NCI-H748 (cell line): Measurements from ENCODE around the gene RPL7A.

Experiments
- DNase-seq: peaks from one replicate; lab custom pipeline; 2025; ENCODE audit not compliant: unreplicated experiment; lab: John Stamatoyannopoulos, UW

RPL7A gene

GRCh38 chr9:133347515-133347984 lies 468 bp upstream of the RPL7A start:
- DNase-seq = peak; percentile 66

GRCh38 chr9:133348718-133349573 lies 928 bp downstream of the RPL7A start:
- no peak for DNase-seq

DNA sequence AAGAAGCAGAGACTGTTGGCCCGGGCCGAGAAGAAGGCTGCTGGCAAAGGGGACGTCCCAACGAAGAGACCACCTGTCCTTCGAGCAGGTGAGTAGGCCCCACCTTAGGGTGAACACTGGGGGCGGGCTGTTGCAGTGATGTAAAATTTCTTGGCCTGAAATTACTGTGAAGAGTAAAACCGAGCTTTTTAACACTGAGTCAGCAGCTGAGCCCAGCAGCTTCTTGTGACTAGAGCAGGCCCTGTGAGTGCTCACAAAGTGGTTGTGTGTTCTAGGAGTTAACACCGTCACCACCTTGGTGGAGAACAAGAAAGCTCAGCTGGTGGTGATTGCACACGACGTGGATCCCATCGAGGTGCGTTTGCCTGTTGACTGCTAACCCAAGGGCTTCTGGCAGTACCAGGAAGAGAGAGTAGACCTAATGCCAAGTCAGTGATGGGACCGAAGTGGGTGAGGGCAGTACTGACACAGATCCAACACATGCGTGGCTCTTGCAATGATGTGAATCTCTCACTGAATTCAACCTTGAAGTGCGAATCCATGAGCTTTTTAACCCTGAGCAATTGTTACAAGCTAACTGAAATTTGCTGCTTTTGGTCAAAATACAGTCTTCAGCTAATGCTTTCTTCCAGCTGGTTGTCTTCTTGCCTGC lies 2.1 kb downstream of the RPL7A start:
- DNase-seq = no peak

GRCh38 chr9:133351526-133351907 lies 3.5 kb downstream of the RPL7A start:
- DNase-seq = no peak

- DNase-seq = peak; percentile 55
These were observed 4.1 kb downstream of the RPL7A start for GRCh38 chr9:133351908-133352634.

DNA sequence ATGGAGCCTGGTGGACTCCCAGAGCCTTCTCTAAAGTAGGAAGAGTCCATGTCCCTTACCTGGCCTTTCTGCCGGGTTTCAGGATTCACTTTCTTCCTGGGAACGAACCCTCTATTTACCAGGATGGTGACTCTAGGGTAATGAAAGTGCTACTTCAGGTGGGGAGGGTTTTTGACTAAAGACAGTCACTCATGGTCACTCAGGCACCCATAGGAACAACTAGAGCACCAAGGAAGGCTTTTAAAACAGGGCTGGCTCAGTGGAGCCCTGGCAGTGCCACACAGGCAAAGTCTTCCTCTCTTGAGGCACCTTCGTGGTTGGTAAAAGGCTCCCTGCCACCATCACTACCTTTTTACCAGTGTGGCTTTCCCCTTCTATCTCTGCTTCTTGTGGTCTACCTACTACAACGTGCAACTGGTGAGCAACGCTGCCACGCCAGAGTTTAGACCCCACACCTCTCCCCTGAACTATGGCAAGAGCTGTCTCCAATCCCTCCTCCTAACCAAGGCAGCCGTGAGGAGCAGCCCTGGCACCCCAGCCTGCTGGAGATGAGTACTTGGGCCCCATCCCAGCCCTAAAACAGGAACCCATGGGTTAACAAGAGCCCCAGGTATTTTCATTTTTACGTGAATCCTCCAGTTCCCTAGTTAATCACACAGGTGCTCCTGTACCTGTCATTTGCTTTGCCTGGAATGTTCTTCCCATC lies 4.8 kb downstream of the RPL7A start:
- DNase-seq = no peak

- no peak for DNase-seq
These were observed 5.5 kb downstream of the RPL7A start for GRCh38 chr9:133353548-133353947.

DNA sequence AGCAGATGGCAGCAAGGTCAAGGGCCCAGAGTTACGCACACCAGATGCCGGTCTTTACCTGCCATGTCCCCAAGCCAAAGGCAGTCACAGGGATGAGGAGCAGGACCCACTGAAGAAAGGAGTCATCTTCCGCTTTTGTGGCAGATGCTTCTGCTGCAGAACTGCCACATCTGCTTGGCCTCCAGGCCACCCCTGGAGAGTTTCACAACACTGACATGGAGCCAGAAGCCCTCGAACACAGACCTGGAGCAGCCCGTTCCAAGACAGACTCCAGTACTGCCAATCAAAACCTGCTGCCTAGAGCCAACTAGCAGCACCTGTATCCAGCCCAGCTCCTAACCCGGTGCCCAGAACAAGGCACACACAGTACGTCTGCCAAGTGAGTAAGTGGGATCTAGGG lies 6.7 kb downstream of the RPL7A start:
- DNase-seq = no peak

- peak; percentile 59 for DNase-seq
These were observed 7.9 kb downstream of the RPL7A start for GRCh38 chr9:133355881-133356357.

DNA sequence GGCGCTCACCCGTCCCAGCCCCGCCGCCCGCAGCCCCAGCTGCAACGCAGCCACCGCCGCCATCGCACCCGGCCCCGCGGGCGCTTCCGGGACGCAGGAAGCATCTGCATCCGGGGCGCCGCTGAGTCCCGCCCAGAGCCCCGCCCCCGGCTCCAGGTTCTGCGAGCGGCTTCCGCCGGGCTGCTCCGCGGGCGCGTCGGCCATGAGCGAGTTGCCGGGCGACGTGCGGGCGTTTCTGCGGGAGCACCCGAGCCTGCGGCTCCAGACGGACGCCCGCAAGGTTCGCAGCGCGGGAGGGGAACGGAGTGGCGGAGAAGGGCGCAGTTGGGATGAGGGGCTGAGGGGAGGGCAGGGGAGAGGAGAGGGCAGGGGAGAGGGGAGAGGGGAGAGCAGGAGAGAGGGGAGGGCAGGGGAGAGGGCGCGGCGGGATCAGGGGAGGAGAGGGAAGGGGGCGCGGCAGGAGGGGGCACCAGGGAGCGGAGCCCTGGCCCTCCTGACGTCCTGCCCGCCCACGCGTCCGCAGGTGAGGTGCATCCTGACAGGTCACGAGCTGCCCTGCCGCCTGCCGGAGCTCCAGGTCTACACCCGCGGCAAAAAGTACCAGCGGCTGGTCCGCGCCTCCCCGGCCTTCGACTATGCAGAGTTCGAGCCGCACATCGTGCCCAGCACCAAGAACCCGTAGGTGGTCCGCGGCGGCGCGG lies 8.5 kb downstream of the RPL7A start, which contains the start of the genes SURF1 and SURF2:
Gene SURF1, minus strand, starts transcription at position 97 of the 701 bp plus-strand sequence. Its CDS starts 34 bp downstream, at position 63.
Gene SURF2, plus strand, starts transcription at position 160 of the 701 bp plus-strand sequence. Its CDS starts 43 bp downstream, at position 203.
- peak; percentile 89 for DNase-seq

DNA sequence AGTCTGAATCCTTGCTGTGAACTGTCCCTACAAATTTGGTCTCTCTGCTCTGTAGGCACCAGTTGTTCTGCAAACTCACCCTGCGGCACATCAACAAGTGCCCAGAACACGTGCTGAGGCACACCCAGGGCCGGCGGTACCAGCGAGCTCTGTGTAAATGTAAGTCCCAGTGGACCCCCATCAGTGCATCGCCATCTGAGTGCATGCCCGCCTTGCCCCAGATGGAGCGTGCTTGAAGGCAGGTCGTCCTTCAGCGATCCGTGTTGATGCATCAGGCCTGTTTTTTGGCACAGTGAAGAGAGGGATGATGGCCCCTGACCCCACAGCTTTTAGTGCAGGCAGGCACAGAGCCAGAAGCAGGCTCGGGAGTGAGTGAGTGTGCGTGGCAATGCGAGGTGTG lies 9.6 kb downstream of the RPL7A start:
- DNase-seq = no peak

GRCh38 chr9:133359399-133360175 lies 11.6 kb downstream of the RPL7A start:
- peak; percentile 23 for DNase-seq

DNA sequence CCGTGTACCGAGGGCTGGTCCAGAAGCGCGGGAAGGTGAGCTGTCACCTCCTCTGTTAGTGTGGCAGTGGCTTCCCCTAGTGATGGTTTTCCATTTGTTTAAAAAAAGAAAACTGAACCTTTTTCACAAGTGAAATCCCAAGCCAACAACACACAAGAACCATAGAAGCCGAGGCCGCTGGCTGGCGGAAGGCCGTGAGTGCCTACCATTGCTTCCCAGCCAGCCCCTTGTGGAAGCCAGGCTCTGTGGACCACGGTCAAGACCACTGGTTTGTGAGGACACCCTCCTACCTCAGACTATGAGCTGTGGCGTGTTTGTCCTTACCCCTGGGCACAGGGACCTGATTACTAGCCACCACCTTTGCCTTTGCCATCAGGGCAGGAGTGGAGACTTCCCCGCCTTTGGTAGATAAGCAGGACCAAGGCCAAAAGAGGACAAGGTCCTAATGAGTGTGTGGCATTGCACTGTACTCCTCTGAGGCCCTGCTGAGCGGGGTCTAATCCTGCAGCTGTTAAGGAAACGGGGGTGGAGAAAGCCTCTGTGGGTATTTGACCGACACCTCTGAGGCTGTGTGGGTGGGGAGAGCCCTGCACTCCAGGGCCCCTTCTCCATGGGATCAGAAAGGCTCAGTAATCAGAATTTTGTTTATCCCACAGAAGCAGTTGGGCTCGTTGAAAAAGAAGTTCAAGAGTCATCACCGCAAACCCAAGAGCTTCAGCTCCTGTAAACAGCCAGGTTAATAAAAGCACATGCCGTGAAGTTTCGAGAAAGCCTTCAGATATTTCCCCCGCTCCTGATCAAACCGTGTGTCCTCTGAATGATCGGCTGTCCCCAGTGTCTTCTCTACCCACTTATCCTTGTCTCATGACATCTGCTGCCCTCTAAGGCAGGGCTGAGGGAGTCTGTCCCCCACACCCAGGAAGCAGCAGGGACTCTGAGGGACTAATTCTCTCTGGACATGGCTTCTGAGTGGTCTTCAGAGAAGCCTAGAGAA lies 12.7 kb downstream of the RPL7A start:
- no peak for DNase-seq

GRCh38 chr9:133361507-133362092 lies 13.6 kb downstream of the RPL7A start:
- no peak for DNase-seq

GRCh38 chr9:133362359-133363044 lies 14.5 kb downstream of the RPL7A start:
- no peak for DNase-seq

GRCh38 chr9:133366435-133366834 lies 18.4 kb downstream of the RPL7A start:
- no peak for DNase-seq

DNA sequence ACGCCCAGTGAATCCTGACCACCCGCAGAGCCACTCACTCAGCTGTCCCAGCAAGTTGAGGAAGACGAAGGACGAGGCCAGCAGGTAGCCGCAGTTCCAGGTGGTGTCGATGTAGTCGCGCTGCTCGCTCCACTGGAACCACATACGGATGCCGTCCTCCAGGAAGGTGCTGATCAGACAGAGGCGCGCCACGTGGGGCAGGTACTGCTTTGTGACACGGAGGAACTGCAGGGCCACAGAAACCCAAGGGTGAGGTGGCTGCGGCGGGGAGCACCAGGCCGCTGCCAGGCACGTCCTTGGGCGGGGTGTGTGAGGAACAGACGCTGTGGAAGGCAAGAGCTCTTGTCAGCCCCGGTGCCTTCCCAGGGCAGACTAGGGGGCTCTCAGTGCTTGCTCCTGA lies 19.2 kb downstream of the RPL7A start:
- no peak for DNase-seq
